ENCODE results near the gene CBX1. TPM values are rescaled to one million over a fixed set of nuclear protein-coding genes. Genes with fewer than 3 reads are reported as not detected.

The CBX1 gene
- total and polyA plus RNA-seq, 2 of the 4 experiments (the other 2 are of a cell fraction), result 35.0 to 54.9 TPM

GRCh38 chr17:48044851-48045250 lies 56.4 kb downstream of the CBX1 start:
- dilution Hi-C loops (cut with HindIII; ENCODE audit: low sequenced_read_pairs, unreplicated experiment), result no loop called here
- intact Hi-C loops (cut with micrococcal nuclease), result loop anchor here (5.0 kb wide), 1 partner anchor 447 kb away; no protein-coding TSS in a partner anchor
- peaks cover 7 to 36% of the 10 kb centered on the region in 2 experiments for H3K79me1 ChIP-seq (ENCODE audit: low read depth in 1 of 2, low read length in 2 of 2)
- H4K91ac ChIP-seq (ENCODE audit: insufficient read depth, low read depth, low read length), result no peak overlapping the region
- no peak overlapping the region for H2BK120ac ChIP-seq (ENCODE audit: low read depth, low read length)
- H3K27ac ChIP-seq (ENCODE audit: insufficient read depth, low read length), result no peak overlapping the region
- no peak overlapping the region for H3K14ac ChIP-seq (replicated peaks; ENCODE audit: low read depth, low read length)
- H3K9ac ChIP-seq (ENCODE audit: low read depth, low read length), result no peak overlapping the region
- H2BK5ac ChIP-seq (ENCODE audit: low read depth, low read length, poor library complexity, severe bottlenecking), result no peak overlapping the region
- no peaks in the 10 kb centered on the region for H3K9me3 ChIP-seq (ENCODE audit: control insufficient read depth, insufficient read depth, low read length)
- H3K4me1 ChIP-seq (ENCODE audit: control insufficient read depth, insufficient read depth, low read length), result peaks cover 2% of the 10 kb centered on the region; the same call in 1 of the 2 replicates
- no peak overlapping the region for H3K4ac ChIP-seq (ENCODE audit: low read depth, low read length)
- H4K8ac ChIP-seq (ENCODE audit: low read depth in 2 of 2, low read length in 2 of 2), result no peak overlapping the region
- no peak overlapping the region for H2AK5ac ChIP-seq (ENCODE audit: low read depth, low read length)
- no TSS peak for BruUV-seq (replicated peaks)
- no peaks in the 10 kb centered on the region for H3K36me3 ChIP-seq (ENCODE audit: control insufficient read depth, insufficient read depth, low read length)
- no peak overlapping the region for H2AFZ ChIP-seq (replicated peaks; ENCODE audit: low read length, poor library complexity)
- no peaks in the 10 kb centered on the region for H3K27me3 ChIP-seq (ENCODE audit: control insufficient read depth, insufficient read depth, low read length)
- no peak overlapping the region for H2AK9ac ChIP-seq (replicated peaks; ENCODE audit: low read depth, low read length, poor library complexity)
- no peak overlapping the region for H4K5ac ChIP-seq (ENCODE audit: low read depth, low read length)
- H3K4me2 ChIP-seq (ENCODE audit: low read depth, low read length), result no peak overlapping the region
- TF ChIP-seq RCOR1 (IDR thresholded peaks at IDR 0.05; ENCODE audit: insufficient replicate concordance, low read length) (no peak), FOS (IDR thresholded peaks at IDR 0.05; ENCODE audit: low read depth, low read length) (no peak), CTCF (conservative IDR thresholded peaks at IDR 0.05; ENCODE audit: low read depth, low read length) (no peak), RFX5 (IDR thresholded peaks at IDR 0.05; ENCODE audit: low read depth, low read length) (no peak)
- no peak overlapping the region for H3K18ac ChIP-seq (ENCODE audit: low read depth, low read length)
- no CpG with 5 or more reads among the region's 4 CpGs for WGBS, 2 experiments (ENCODE audit: extremely low coverage in 2 of 2, insufficient read length in 1 of 2)
- H3K9me1 ChIP-seq (ENCODE audit: insufficient read depth, low read length), result 0 out of 2 replicates have a peak, but pooled peaks cover 3% of the 10 kb centered on the region
- H2BK20ac ChIP-seq (ENCODE audit: low read depth, low read length), result no peak overlapping the region
- CTCF ChIA-PET, result interaction anchor here (1.2 kb wide), 1 partner anchor 24 kb away, joined by 4 read pairs; no protein-coding TSS in a partner anchor
- POLR2A ChIA-PET (ENCODE audit: unreplicated experiment), result interaction anchor here (0.6 kb wide), 1 partner anchor 207 kb away, joined by 3 read pairs; no protein-coding TSS in a partner anchor
- in situ Hi-C loops (cut with MboI; ENCODE audit: low sequenced_read_pairs), result no loop called here
- no peak for ATAC-seq (ENCODE audit: low read depth)
- no peaks in the 10 kb centered on the region for H4K20me1 ChIP-seq (ENCODE audit: insufficient read depth, low read length)
- DNase-seq, result no peak
- H3K4me3 ChIP-seq (ENCODE audit: insufficient read depth, low read depth, low read length), result no peak overlapping the region
- H3K56ac ChIP-seq (ENCODE audit: extremely low read depth, insufficient read depth, low read length), result no peak overlapping the region
- H2BK15ac ChIP-seq (ENCODE audit: low read depth, low read length), result no peak overlapping the region
- H3K23ac ChIP-seq (ENCODE audit: low read depth, low read length), result no peak overlapping the region
